Measurements from ENCODE around the gene ACTL9. TPM values are rescaled to one million over a fixed set of nuclear protein-coding genes. Genes with fewer than 3 reads are reported as not detected.

Gene ACTL9
- polyA plus RNA-seq, 4 donors = not detected

GRCh38 chr19:8680676-8681344 lies 17.8 kb downstream of the ACTL9 start:
- Histone ChIP-seq H3K27me3 (ENCODE audit: control insufficient read depth in 3 of 3, insufficient read depth in 3 of 3, low read length in 3 of 3) (no peaks in the 10 kb centered on the region), H3K36me3 (ENCODE audit: control insufficient read depth in 3 of 3, insufficient read depth in 2 of 3, low read depth in 1 of 3, low read length in 3 of 3) (no peaks in the 10 kb centered on the region), H3K4me1 (ENCODE audit: control insufficient read depth in 3 of 3, insufficient read depth in 2 of 3, low read depth in 1 of 3, low read length in 2 of 3) (no peaks in the 10 kb centered on the region), H3K9me3 (ENCODE audit: control insufficient read depth in 2 of 2, insufficient read depth in 1 of 2, low read depth in 1 of 2, low read length in 1 of 2) (no peaks in the 10 kb centered on the region), H3K4me3 (ENCODE audit: low read depth in 1 of 3, low read length in 3 of 3) (no peak overlapping the region), H3K27ac (ENCODE audit: low read depth in 1 of 3, low read length in 2 of 3) (no peak overlapping the region)
- DNase-seq (no peak), FAIRE-seq (no peak)
- 70 to 72% (median 72%) methylated on average over 5 of the region's 5 CpGs for WGBS, 3 donors

GRCh38 chr19:8678244-8678807 lies 20.3 kb downstream of the ACTL9 start:
- H3K4me3 ChIP-seq (ENCODE audit: low read depth in 1 of 3, low read length in 3 of 3) = no peak overlapping the region
- no peak for FAIRE-seq
- no peaks in the 10 kb centered on the region for H3K36me3 ChIP-seq (ENCODE audit: control insufficient read depth in 3 of 3, insufficient read depth in 2 of 3, low read depth in 1 of 3, low read length in 3 of 3)

DNA sequence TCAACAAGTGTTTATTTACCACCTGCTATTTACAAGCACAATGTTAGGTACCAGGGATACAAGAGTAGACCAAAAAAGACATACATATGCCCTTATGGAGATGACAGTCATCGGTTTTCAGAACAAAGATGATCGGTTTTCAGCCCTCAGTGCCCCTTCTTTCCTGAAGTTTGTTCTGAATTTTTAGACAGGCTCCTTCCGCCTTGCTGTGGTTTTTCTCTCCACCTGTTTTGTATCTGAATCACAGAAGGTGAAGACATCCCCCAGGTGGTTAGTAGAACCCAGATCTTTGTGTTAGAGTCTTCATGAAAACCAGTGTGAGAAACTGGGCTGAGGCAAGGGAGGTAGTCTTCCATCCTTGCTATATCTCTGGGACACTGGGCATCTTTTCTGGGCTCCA lies 23.5 kb downstream of the ACTL9 start:
- no peaks in the 10 kb centered on the region for H3K4me1 ChIP-seq (ENCODE audit: control insufficient read depth in 3 of 3, insufficient read depth in 2 of 3, low read depth in 1 of 3, low read length in 2 of 3)
- no peaks in the 10 kb centered on the region for H3K27me3 ChIP-seq (ENCODE audit: control insufficient read depth in 3 of 3, insufficient read depth in 3 of 3, low read length in 3 of 3)

More at GRCh38 chr19:8678244-8678807, 20.3 kb downstream of the ACTL9 start:
- no peaks in the 10 kb centered on the region for H3K4me1 ChIP-seq (ENCODE audit: control insufficient read depth in 3 of 3, insufficient read depth in 2 of 3, low read depth in 1 of 3, low read length in 2 of 3)
- H3K9me3 ChIP-seq (ENCODE audit: control insufficient read depth in 2 of 2, insufficient read depth in 1 of 2, low read depth in 1 of 2, low read length in 1 of 2) = no peaks in the 10 kb centered on the region
- DNase-seq = no peak
- no peaks in the 10 kb centered on the region for H3K27me3 ChIP-seq (ENCODE audit: control insufficient read depth in 3 of 3, insufficient read depth in 3 of 3, low read length in 3 of 3)
- H3K27ac ChIP-seq (ENCODE audit: low read depth in 1 of 3, low read length in 2 of 3) = no peak overlapping the region

DNA sequence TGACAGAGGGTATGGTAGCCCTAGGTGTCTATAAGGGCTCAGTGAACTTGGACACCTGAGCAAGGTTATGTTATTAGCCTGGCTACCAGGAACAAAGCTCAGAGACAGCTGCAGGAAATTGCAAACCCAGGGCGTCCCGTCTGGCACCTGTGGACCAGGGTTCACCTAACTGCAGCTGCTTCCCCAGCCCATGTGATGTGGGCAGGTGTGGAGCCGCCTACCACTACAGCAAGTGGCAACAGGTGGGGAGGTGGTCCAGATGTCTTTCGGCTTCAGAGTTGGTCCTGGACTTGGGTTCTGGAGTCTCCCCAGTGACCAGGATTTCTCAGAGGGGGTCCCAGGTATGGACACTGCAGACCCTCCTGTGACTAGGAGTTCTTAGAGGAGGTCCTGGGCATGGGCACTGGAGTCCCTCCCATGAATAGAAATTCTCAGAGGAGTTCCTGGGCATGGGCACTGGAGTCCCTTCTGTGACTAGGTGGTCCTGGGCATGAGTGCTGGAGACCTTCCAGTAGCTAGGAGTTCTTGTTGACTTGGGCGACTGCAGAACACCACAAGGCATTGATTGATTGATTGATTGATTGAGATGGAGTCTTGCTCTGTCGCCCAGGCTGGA lies 25.2 kb downstream of the ACTL9 start:
- no peaks in the 10 kb centered on the region for H3K4me1 ChIP-seq (ENCODE audit: control insufficient read depth in 3 of 3, insufficient read depth in 2 of 3, low read depth in 1 of 3, low read length in 2 of 3)
- no peaks in the 10 kb centered on the region for H3K9me3 ChIP-seq (ENCODE audit: control insufficient read depth in 2 of 2, insufficient read depth in 1 of 2, low read depth in 1 of 2, low read length in 1 of 2)
- FAIRE-seq (no peak), DNase-seq (no peak)
- H3K4me3 ChIP-seq (ENCODE audit: low read depth in 1 of 3, low read length in 3 of 3) = no peak overlapping the region
- no peak overlapping the region for H3K27ac ChIP-seq (ENCODE audit: low read depth in 1 of 3, low read length in 2 of 3)
- no peaks in the 10 kb centered on the region for H3K27me3 ChIP-seq (ENCODE audit: control insufficient read depth in 3 of 3, insufficient read depth in 3 of 3, low read length in 3 of 3)
- WGBS, 3 donors = 40 to 62% (median 41%) methylated on average over 6 of the region's 6 CpGs
- H3K36me3 ChIP-seq (ENCODE audit: control insufficient read depth in 3 of 3, insufficient read depth in 2 of 3, low read depth in 1 of 3, low read length in 3 of 3) = no peaks in the 10 kb centered on the region

More for the DNA sequence above, 23.5 kb downstream of the ACTL9 start:
- Histone ChIP-seq H3K36me3 (ENCODE audit: control insufficient read depth in 3 of 3, insufficient read depth in 2 of 3, low read depth in 1 of 3, low read length in 3 of 3) (no peaks in the 10 kb centered on the region), H3K9me3 (ENCODE audit: control insufficient read depth in 2 of 2, insufficient read depth in 1 of 2, low read depth in 1 of 2, low read length in 1 of 2) (no peaks in the 10 kb centered on the region), H3K27ac (ENCODE audit: low read depth in 1 of 3, low read length in 2 of 3) (no peak overlapping the region), H3K4me3 (ENCODE audit: low read depth in 1 of 3, low read length in 3 of 3) (no peak overlapping the region)
- WGBS, 3 donors = 61 to 82% (median 72%) methylated on average over 3 of the region's 3 CpGs
- no peak for FAIRE-seq
- DNase-seq = no peak

- no peaks in the 10 kb centered on the region for H3K9me3 ChIP-seq (ENCODE audit: control insufficient read depth in 2 of 2, insufficient read depth in 1 of 2, low read depth in 1 of 2, low read length in 1 of 2)
- H3K27ac ChIP-seq (ENCODE audit: low read depth in 1 of 3, low read length in 2 of 3) = no peak overlapping the region
- DNase-seq (no peak), FAIRE-seq (no peak)
- no peaks in the 10 kb centered on the region for H3K4me1 ChIP-seq (ENCODE audit: control insufficient read depth in 3 of 3, insufficient read depth in 2 of 3, low read depth in 1 of 3, low read length in 2 of 3)
- WGBS, 3 donors = 70 to 75% (median 71%) methylated on average over 9 of the region's 9 CpGs
- H3K27me3 ChIP-seq (ENCODE audit: control insufficient read depth in 3 of 3, insufficient read depth in 3 of 3, low read length in 3 of 3) = no peaks in the 10 kb centered on the region
- H3K4me3 ChIP-seq (ENCODE audit: low read depth in 1 of 3, low read length in 3 of 3) = no peak overlapping the region
- H3K36me3 ChIP-seq (ENCODE audit: control insufficient read depth in 3 of 3, insufficient read depth in 2 of 3, low read depth in 1 of 3, low read length in 3 of 3) = no peaks in the 10 kb centered on the region
These were observed 31.7 kb downstream of the ACTL9 start for GRCh38 chr19:8666814-8667405.

GRCh38 chr19:8665468-8666213 lies 33.0 kb downstream of the ACTL9 start:
- 72 to 84% (median 78%) methylated on average over 3 of the region's 3 CpGs for WGBS, 3 donors
- no peaks in the 10 kb centered on the region for H3K27me3 ChIP-seq (ENCODE audit: control insufficient read depth in 3 of 3, insufficient read depth in 3 of 3, low read length in 3 of 3)
- FAIRE-seq = no peak
- H3K4me3 ChIP-seq (ENCODE audit: low read depth in 1 of 3, low read length in 3 of 3) = no peak overlapping the region
- no peak overlapping the region for H3K27ac ChIP-seq (ENCODE audit: low read depth in 1 of 3, low read length in 2 of 3)
- H3K36me3 ChIP-seq (ENCODE audit: control insufficient read depth in 3 of 3, insufficient read depth in 2 of 3, low read depth in 1 of 3, low read length in 3 of 3) = no peaks in the 10 kb centered on the region
- DNase-seq = no peak
- H3K4me1 ChIP-seq (ENCODE audit: control insufficient read depth in 3 of 3, insufficient read depth in 2 of 3, low read depth in 1 of 3, low read length in 2 of 3) = no peaks in the 10 kb centered on the region
- no peaks in the 10 kb centered on the region for H3K9me3 ChIP-seq (ENCODE audit: control insufficient read depth in 2 of 2, insufficient read depth in 1 of 2, low read depth in 1 of 2, low read length in 1 of 2)

- WGBS, 3 donors = 55 to 65% (median 62%) methylated on average over 4 of the region's 4 CpGs
- no peak for FAIRE-seq
- Histone ChIP-seq H3K4me3 (ENCODE audit: low read depth in 1 of 3, low read length in 3 of 3) (no peak overlapping the region), H3K27ac (ENCODE audit: low read depth in 1 of 3, low read length in 2 of 3) (no peak overlapping the region), H3K4me1 (ENCODE audit: control insufficient read depth in 3 of 3, insufficient read depth in 2 of 3, low read depth in 1 of 3, low read length in 2 of 3) (no peaks in the 10 kb centered on the region), H3K27me3 (ENCODE audit: control insufficient read depth in 3 of 3, insufficient read depth in 3 of 3, low read length in 3 of 3) (no peaks in the 10 kb centered on the region), H3K9me3 (ENCODE audit: control insufficient read depth in 2 of 2, insufficient read depth in 1 of 2, low read depth in 1 of 2, low read length in 1 of 2) (no peaks in the 10 kb centered on the region), H3K36me3 (ENCODE audit: control insufficient read depth in 3 of 3, insufficient read depth in 2 of 3, low read depth in 1 of 3, low read length in 3 of 3) (no peaks in the 10 kb centered on the region)
- DNase-seq = no peak
These were observed 33.9 kb downstream of the ACTL9 start for GRCh38 chr19:8664671-8665057.

- WGBS, 3 donors = 32 to 46% (median 40%) methylated on average over 22 of the region's 22 CpGs
- Histone ChIP-seq H3K4me1 (ENCODE audit: control insufficient read depth in 3 of 3, insufficient read depth in 2 of 3, low read depth in 1 of 3, low read length in 2 of 3) (no peaks in the 10 kb centered on the region), H3K4me3 (ENCODE audit: low read depth in 1 of 3, low read length in 3 of 3) (no peak overlapping the region), H3K27me3 (ENCODE audit: control insufficient read depth in 3 of 3, insufficient read depth in 3 of 3, low read length in 3 of 3) (no peaks in the 10 kb centered on the region), H3K27ac (ENCODE audit: low read depth in 1 of 3, low read length in 2 of 3) (no peak overlapping the region), H3K9me3 (ENCODE audit: control insufficient read depth in 2 of 2, insufficient read depth in 1 of 2, low read depth in 1 of 2, low read length in 1 of 2) (no peaks in the 10 kb centered on the region), H3K36me3 (ENCODE audit: control insufficient read depth in 3 of 3, insufficient read depth in 2 of 3, low read depth in 1 of 3, low read length in 3 of 3) (no peaks in the 10 kb centered on the region)
- FAIRE-seq (no peak), DNase-seq (no peak)
These were observed 34.5 kb downstream of the ACTL9 start for GRCh38 chr19:8663920-8664670.
